A549 treated with AZD2906 at 1 μM for 4 hours (cell line): ENCODE results near the gene METTL21A. TPM values are rescaled to one million over a fixed set of nuclear protein-coding genes. Genes with fewer than 3 reads are reported as not detected.

ENCODE experiments used
- total RNA-seq: library from RNA; stranded (reverse); fragments of 200-300 nt; extraction: Qiagen RNA extraction; gene quantifications from 5 replicates; pipeline ENCODE4 v1.2.3, GENCODE V29; 2022

Gene METTL21A
- total RNA-seq: 20.6 to 24.6 TPM (median 22.7 TPM) in 5 replicates

GRCh38 chr2:207625014-207625907 lies at the start of gene METTL21A:
METTL21A (minus strand) TSS chr2:207625394; CDS start chr2:207624375, 1,019 bp downstream.

Other genes with a start within 250 kb of the METTL21A start
- 17.3 to 25.3 TPM (median 24.1 TPM) in 5 replicates for gene CREB1, start 95.4 kb downstream of the METTL21A start, total RNA-seq
- gene CCNYL1, start 86.2 kb upstream of the METTL21A start, total RNA-seq: 16.1 to 20.7 TPM (median 17.5 TPM) in 5 replicates
- gene FZD5, start 144.5 kb upstream of the METTL21A start, total RNA-seq: 2.6 to 3.1 TPM (median 3.0 TPM) in 5 replicates